Activated CD4-positive, alpha-beta T cell treated with anti-CD3 and anti-CD28 coated beads, Interleukin-2, Interleukin-6, amounts not matched to agents 100 ng/mL and 50 ng/mL, durations not matched to agents 16 hours and 8 hours (primary cell): ENCODE results near the gene FARSB.
"Not testable (repeated sequence)": the region's sequence is repeated elsewhere in the genome, so short reads cannot be mapped to it uniquely, and the experiment has no call there.

Source experiments
- DNase-seq: peaks from one replicate; pipeline ENCODE4 v3.0.0-alpha.2; 2020

Gene FARSB

DNA sequence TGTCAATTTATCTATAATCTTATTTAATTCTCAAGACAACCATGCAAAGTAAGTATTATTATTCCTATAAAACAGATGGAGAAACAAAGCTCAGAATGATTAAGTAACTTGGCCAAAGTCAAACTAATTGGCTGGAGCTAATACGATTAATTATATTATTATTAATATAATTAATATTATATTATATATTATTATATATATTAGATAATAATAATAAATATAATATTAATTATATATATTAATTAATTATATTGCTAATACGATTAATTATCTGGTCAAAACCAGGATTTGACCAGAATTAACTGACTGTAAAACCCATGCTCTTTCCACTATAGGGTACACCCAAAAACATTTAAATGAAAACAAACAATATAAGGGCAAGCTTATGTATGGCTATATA, 52.4 kb downstream of the FARSB start:
- no peak for DNase-seq

DNA sequence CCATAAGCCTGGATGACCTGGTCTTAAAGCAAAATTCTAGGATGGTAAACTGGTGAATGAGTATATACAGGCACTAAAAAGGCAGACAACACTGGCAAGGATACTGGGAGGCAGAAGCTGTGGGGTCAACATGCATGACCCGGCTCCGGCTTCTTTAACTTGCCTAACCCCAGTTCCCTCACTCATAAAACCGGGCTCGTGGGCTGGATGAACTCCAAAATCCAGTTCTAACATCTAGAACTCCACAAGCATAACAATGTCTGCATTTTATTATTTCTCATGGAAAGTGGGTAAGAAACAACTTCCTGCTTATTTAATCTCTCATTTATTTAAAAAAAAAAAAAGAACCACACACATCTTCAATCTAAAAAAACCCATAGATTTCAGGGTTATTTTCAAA, 57.3 kb downstream of the FARSB start:
- no peak for DNase-seq

DNA sequence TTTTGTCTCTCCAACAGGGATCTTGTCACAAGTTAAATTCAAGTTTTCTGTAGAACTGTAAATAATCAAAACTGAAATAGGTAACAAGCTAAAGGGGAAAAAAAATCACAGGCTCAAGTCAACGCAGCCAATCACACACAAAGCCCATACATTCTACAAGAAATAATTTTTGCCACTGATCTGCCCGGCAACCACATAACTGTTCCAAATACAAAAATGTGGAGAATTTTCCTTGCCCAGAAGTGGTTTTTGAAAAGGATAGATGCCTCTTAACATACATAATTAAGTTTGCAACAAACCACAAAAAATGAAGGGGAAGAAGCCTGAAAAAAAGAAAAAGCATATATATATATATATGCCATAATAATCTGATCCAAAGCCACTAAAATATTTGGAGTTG, 60.3 kb downstream of the FARSB start:
- DNase-seq: no peak

DNA sequence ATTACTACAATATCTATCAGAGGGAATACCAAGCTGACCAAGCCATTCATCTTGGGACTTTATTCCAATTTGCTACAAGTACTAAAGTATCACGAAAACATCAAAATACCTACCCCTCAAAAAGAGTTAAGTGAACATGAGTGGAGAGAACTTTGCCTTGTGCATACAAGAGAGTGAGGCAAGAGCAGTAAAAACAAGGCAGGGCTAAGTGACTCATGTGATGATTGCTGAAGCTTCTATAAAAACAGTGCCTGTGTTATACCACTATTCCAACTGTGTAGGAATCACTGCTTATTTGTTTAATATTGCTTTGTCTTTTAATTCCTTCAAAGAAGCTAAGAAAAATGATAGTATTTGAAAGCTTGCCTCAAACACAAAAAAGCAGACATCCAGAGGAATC, 61.2 kb downstream of the FARSB start:
- DNase-seq: no peak

DNA sequence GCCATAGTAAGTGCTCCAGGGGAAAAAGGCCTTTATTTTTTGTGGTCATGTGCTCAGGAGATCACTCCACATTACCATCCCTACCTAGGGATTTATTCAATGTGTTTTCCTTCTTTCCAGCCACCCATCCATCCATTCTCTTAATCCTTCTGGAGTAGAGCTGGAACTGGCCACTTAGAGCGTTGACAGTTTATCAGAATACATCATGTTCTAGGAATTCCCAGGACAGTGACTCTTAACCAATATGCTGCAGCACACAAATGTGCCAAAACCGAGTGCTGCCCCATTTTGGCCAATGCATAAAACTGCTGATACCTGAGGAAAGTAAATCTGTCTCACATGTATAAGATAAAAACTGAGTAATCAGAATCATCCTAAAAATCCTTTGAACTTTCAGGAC, 63.7 kb downstream of the FARSB start:
- DNase-seq: no peak

DNA sequence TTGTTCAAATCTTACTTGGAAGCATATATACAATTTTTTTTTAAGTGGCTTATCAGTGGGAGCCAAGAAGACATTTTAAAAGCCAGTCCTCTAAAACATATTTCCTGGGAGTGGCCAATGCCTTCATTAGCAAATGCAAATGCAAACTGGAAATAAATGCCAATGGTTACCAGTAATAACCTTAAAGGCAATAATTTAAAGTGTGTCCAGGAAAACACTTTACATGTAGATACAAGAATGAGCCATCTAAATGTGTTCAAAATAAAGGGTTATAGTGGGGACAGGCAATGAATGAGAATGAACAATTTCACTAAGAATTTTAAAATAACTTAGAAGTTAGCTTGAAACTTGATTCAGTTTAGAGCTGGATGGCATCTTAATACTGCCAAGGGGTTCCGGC, 64.2 kb downstream of the FARSB start:
- no peak for DNase-seq

DNA sequence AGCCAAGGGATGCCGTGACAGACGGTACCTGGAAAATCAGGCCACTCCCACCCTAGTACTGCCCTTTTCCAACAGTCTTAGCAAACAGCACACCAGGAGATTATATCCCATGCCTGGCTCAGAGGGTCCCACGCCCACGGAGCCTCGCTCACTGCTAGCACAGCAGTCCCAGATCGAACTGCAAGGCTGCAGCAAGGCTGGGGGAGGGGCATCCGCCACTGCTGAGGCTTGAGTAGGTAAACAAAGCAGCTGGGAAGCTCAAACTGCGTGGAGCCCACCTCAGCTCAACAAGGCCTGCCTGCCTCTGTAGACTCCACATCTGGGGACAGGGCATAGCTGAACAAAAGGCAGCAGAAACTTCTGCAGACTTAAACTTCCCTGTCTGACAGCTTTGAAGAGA, 71.3 kb downstream of the FARSB start:
- DNase-seq: not testable (repeated sequence)

DNA sequence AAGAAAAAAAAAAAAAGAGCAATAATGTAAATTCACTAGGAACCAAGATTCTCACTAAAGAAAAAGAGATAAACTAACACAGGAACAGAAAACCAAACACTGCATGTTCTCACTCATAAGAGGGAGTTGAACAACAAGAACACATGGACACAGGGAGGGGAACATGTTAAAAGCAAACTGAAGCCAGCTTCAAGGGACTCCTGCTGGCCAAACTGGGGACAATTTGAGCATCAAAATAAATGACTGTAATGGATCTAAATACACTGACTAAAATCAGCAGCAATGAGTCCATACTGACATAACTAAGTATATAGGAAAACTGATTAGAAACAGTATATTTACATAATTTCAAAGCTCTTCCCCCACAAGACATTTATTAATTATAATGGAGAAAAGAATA, 73.0 kb downstream of the FARSB start:
- no peak for DNase-seq

DNA sequence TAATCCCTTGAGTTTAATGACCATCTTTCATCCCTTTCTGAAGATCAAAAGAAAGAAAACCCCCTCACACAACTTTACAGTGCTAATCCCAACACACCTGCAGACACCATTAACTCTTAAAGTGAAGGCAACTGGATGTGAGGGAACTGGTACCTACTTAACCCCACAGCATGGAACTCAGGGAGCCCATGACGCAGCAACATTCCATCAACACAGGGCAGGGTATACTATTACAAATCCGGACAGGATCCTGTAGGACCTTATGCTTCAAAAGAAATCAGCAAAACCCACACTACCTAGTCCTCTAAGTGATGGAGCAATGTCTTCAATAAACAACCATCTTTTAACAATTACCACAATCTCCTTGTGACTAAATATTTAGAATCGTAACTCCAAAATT, 78.6 kb downstream of the FARSB start:
- DNase-seq: no peak

DNA sequence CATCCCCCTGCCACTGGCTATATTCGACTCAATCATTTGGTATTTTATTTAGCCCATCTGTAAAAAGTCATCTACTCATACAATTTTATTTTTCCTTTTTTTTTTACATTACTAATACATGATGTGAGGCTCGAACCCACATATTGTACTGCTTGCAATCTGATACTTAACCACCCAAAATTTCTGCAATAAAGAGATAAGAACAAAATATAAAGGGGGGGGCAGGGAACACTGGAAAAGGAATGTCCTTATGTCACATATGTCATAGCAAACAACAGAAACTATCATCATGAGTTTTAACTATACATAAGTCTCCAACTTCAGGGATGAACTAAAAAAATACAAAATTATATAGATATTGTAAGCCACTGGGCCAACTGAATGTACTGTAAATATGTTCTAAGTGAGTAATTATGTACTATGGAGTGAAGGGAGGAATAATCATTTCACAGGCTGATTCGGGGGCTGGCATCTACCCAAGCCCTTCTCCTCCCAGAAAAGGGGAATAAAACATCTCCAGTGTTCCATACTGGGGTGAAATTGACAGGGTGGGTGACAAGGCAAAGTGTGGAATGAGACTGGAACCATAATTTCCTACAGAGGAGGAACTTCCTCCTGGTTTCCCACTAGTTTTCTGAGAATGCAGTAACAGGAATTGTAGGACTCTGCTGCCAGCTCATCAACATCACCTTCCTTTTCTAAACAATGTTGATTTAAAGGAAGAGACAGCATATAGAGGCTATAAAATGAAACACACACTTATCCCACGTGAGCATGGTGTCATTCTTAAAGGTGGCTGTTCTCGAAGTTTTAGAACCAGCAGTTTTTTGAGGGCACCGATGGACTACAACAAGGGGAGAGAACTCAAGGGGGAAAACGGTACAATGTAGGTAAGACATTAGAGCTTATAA, 79.5 kb downstream of the FARSB start:
- no peak for DNase-seq

DNA sequence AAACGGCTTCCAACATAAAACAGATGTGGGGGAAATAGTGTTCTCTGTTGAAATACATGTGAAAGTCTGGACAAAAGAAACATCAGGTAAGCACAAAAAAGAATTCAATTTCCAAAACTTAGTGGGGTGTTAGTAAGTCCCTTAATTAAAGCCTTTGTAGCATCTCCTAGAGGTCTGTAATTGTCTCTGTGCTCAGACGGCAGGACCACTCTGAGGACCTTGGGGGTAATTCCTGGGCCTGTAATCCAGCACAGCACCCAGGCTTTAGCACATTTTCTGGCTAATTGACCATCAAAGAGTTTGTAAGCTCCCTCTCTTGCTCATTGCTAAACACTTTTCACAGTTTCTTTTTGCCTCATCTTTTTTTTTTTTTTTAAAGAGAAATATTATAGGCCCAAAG, 80.3 kb downstream of the FARSB start:
- no peak for DNase-seq

DNA sequence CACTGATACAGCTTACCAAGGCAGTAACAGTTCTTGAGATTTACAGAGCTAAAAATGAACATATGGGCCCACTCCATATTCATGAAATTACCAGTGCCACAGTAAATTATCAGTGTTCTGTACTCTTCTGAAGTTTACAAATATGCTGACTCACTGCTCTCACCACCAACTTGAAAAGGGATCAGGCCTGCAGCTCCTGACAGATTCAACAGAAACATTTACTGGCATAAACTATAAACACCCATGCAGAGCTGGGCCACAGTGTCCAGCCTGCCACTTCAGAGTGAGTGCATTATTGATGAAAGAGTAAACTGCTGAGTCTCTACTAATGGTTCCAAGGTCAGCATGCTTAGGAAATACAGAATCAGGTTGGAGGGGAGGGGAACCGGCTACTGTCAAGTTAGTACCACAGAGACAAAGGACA, 83.1 kb downstream of the FARSB start:
- DNase-seq: peak; percentile 19

DNA sequence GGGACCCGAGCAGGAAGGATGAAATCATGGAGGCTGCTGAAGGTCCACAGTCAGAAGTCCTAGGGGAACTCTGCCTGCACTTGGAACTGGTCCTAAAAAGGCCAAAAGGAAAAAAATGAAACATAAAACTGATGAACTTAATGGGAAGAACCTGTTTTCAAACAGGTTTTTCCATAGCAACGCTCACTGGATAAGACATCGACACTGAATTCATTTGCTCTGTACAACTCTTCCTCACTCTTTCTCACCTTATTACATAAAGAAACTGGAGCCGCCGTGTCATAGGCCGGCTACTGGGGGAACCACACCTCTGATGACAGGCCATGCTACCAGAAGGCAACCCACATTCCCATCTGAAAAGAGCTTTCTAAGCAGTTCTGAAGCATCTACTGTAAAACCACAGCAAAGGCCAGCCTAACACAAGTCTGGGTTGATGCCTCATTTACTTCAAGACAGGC, 83.6 kb downstream of the FARSB start:
- DNase-seq: peak; percentile 17

DNA sequence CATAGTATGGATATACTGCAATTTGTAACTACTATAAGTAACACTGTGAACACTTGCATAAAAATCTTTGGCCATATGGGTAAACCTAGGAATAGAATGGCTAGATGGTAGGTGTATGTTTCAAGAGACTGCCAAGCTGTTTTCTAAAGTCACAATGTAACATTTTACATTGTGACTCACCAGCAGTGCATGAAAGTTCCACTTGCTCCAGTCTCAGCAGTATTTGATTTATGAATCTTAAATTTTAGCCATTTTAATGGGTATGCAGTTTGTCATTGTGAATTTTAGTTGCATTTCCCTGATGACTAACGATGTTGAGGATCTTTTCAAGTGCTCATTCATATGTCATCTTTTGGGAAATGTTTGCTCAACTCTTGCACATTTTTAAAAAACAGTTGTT, 86.1 kb downstream of the FARSB start:
- no peak for DNase-seq

DNA sequence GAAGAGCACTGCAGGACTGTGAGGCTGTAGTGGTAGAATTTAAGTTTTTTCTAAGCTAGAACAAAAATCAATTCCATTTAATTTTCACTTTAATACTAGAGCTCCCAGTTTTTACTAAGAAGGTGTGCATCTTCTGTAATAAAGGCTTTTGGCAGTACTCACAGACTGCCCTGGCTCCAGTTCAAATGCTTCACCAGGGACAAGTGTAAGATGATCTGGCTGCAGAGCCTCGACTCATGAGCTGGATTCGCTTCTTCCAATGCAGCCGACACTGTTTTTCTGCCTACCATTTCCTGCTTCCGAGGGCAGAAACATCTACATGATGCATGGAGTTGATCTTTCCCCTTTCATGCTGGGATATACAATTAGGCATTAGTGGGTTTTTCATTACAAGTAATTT, 87.0 kb downstream of the FARSB start:
- DNase-seq: no peak

DNA sequence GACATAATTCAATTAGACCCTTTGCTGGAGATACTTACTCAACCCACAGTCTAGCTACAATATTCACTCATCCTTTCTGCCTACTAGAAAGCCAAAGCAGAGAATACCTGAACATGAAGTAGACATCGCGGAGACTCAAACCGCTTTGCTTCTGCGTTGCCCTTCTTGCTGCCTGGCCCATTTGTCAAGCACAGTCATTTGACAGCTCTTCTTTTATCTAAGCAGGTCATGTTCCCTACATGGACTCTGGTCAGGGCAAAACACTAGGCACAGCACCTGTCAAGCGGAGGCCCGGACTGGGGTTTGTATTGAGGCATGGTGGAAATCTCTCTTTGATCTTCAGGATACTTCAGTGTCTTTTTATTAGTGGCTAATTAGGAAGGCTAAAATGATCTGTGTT, 89.7 kb downstream of the FARSB start:
- no peak for DNase-seq

DNA sequence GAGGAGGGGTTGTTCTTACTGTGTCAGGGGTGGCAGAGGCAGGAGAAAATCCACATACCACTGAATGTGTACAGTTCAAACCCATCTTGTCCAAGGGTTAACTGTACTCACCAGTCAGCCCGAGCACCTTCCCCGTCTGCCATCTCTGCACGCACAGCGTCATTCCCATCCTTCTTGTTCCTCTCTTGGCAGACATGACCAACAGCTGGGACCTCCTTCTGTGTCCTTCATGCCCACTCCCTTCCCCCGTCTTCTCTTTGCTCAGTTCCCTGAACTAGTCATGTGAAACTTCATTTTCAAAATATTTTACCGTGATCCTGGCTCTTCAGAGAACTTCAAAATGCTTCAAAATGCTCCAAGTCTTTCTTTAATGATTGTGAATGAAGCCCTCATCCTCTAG, 92.0 kb downstream of the FARSB start:
- no peak for DNase-seq

DNA sequence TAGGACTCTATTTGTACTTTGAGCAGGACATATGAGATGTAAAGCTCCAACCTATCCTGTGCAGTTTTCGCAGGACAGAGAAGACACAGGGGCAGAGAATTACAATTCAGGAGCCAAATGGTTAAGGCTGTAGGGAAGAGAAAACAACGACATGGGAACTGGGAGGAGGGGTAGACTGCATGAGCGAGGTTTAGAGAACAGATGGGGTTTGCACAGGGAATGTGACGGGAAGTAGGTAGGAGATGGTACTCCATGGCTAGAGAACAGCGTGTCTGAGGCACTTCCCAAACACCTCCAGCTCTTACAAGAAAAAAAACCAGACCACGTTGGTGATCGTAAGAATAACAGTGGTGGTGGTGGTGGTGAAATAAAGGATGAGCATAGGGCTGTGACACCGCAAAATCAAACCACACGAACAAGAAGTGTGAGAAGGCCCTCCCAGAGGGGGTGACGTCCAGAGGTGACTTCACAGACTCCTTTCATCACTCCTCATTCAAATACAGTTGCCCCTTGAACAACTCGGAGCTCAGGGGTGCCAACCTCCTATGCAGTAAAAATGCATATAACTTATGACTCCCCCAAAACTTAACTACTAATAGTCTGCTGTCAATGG, 92.7 kb downstream of the FARSB start:
- DNase-seq: no peak

DNA sequence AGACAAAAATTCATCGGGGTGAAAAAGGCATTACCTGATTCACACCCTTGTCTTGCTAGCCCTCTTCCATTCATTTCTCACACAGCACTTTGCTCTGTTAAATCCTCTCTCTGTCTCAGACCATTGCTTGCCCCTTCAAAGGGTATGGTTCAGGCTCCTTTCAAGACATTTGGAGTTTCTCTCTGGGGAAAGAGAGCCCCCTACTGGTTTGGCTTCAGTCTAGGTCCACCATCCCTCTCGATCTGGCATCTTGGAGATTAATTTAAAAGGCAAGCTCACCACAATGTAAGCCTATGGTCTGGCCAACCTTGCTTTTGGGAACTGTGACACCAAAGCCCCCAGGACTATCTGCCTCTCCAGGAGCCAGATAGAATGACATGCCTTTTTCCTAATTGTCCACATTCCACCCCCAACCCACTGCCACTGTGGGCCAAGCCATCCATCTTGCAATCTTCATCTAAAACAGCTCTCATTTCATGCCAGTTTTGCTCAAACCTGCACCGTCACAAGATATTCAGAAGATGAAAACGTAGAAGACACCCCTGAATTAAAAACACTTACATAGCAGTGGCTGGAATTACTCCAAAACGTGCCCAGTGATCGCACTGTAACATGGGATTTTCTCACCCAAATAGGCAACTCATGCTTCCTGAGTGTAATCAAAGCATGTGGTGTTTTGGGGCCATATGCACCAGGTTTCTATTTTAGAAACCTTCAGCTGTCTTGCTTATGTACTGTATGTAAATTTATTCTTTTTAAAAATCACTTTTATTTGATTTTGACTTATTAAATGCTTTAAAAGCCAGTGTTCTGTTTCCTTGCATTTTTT, 93.9 kb downstream of the FARSB start:
- DNase-seq: peak; percentile 64

DNA sequence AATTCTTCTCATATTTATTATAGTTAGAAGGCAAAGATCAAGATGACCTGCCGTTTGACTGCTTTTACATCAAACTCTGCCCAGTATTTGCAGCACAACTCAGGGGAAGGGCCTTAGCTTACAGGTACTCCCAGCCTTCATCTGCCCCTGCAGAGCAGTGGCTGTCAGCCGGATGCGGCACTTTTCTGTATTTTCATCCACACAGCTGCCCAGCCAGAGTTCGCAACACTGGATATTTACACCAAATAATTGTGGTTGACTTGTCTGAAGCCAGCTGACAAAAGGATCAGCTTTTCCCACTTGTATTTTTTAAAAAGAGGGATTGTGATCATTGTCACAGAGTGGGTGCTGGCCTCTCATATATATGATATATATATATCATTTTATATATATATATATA, 94.7 kb downstream of the FARSB start:
- no peak for DNase-seq

DNA sequence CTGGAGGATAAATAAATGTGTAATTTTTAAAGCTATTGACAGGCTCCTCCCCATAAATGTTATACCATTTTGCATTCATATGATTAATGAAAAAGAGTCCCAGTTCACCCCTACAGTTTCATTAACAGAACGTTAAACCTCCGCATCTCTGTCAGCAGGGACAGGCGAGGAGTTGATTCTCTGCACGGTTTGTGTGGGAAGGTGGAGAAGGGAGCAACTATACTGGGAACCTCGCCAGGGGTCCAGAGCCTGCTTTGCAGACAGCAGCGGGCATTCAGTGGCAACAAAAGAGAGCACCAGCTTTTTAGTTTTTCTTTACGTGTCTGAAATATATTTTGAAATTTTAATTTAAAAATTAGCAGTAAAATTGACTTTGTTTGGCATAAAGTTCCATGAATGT, 101.4 kb downstream of the FARSB start:
- no peak for DNase-seq

DNA sequence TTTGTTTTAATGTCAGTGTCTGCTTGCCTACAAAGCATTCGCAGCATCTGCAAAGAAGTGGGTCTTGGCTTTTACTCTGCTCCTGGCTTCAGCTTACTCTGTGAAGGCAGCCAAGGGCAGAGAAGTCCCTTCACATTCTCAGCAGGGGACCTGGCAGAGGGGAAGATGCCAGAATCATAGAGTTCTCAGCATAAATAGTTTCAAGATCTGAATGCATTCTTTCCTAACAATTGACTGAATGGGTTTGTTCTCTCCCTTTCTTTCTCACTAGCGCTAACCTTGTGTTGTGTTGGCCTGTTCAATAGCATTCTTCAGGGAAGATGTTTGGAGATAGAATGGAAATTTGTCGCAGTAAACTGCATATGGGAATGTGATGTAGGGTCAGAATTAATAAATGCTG, 106.9 kb downstream of the FARSB start:
- DNase-seq: no peak

DNA sequence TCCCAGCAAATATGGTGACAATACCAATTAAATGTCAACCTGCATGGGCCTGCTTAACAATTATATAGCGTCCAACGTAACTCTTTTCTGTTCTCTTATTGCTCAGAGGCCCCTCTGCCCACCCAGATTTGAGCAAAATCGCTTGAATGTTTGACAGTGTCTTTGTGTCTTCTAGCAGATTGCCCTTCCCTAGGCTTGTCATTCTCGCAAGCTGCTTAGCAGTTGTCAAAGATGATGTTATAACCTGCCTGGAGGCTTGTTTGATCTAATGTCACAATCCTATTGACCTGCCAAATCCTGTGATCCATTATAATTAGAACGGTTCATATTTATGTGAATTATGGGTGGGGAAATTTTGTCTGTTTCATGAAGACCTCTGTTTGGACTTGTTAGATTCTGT, 108.8 kb downstream of the FARSB start:
- DNase-seq: no peak
